Measurements from ENCODE around the gene SLC45A1.

SLC45A1 gene

GRCh38 chr1:8349473-8349865, 31.6 kb downstream of the SLC45A1 start:
- Histone ChIP-seq H3K79me2 (ENCODE audit: low read length) (no peaks in the 10 kb centered on the region), H3K4me2 (ENCODE audit: low read length) (no peak overlapping the region), H3K27ac (ENCODE audit: low read length) (no peak overlapping the region), H4K20me1 (ENCODE audit: insufficient read depth, low read length) (no peaks in the 10 kb centered on the region), H3K36me3 (replicated peaks; ENCODE audit: low read depth, low read length) (no peaks in the 10 kb centered on the region), H3K4me3 (ENCODE audit: low read length) (no peak overlapping the region), H3K4me1 (ENCODE audit: low read length) (no peaks in the 10 kb centered on the region), H3K9ac (ENCODE audit: low read length) (no peak overlapping the region), H3K9me3 (ENCODE audit: insufficient read depth, low read length) (no peaks in the 10 kb centered on the region), H3K27me3 (ENCODE audit: low read depth, low read length) (no peaks in the 10 kb centered on the region), H2AFZ (ENCODE audit: low read depth, low read length) (no peak overlapping the region)
- TF ChIP-seq EZH2phosphoT487 (IDR thresholded peaks at IDR 0.05; ENCODE audit: low read depth) (no peak), CTCF (IDR thresholded peaks at IDR 0.05; ENCODE audit: low read depth, low read length) (no peak)

GRCh38 chr1:8349961-8350360, 32.0 kb downstream of the SLC45A1 start:
- Histone ChIP-seq H3K4me3 (ENCODE audit: low read length) (no peak overlapping the region), H2AFZ (ENCODE audit: low read depth, low read length) (no peak overlapping the region), H3K4me2 (ENCODE audit: low read length) (no peak overlapping the region), H3K27me3 (ENCODE audit: low read depth, low read length) (no peaks in the 10 kb centered on the region), H3K36me3 (replicated peaks; ENCODE audit: low read depth, low read length) (no peaks in the 10 kb centered on the region), H3K9me3 (ENCODE audit: insufficient read depth, low read length) (no peaks in the 10 kb centered on the region), H3K27ac (ENCODE audit: low read length) (no peak overlapping the region), H3K4me1 (ENCODE audit: low read length) (no peaks in the 10 kb centered on the region), H3K9ac (ENCODE audit: low read length) (no peak overlapping the region), H3K79me2 (ENCODE audit: low read length) (no peaks in the 10 kb centered on the region), H4K20me1 (ENCODE audit: insufficient read depth, low read length) (no peaks in the 10 kb centered on the region)
- TF ChIP-seq EZH2phosphoT487 (IDR thresholded peaks at IDR 0.05; ENCODE audit: low read depth) (no peak), CTCF (IDR thresholded peaks at IDR 0.05; ENCODE audit: low read depth, low read length) (no peak)

- no peaks in the 10 kb centered on the region for H3K4me1 ChIP-seq (ENCODE audit: low read length)
- peaks cover 2% of the 10 kb centered on the region for H3K36me3 ChIP-seq (replicated peaks; ENCODE audit: low read depth, low read length)
- H3K27ac ChIP-seq (ENCODE audit: low read length): no peak overlapping the region
These were observed 33.2 kb downstream of the SLC45A1 start for GRCh38 chr1:8350914-8351684.

More at GRCh38 chr1:8350914-8351684, 33.2 kb downstream of the SLC45A1 start:
- H3K9ac ChIP-seq (ENCODE audit: low read length): no peak overlapping the region
- no peak overlapping the region for H3K4me3 ChIP-seq (ENCODE audit: low read length)
- H3K79me2 ChIP-seq (ENCODE audit: low read length): no peaks in the 10 kb centered on the region
- H2AFZ ChIP-seq (ENCODE audit: low read depth, low read length): no peak overlapping the region
- no peaks in the 10 kb centered on the region for H4K20me1 ChIP-seq (ENCODE audit: insufficient read depth, low read length)
- H3K4me2 ChIP-seq (ENCODE audit: low read length): no peak overlapping the region
- H3K27me3 ChIP-seq (ENCODE audit: low read depth, low read length): no peaks in the 10 kb centered on the region
- no peaks in the 10 kb centered on the region for H3K9me3 ChIP-seq (ENCODE audit: insufficient read depth, low read length)
- no peak for TF ChIP-seq EZH2phosphoT487 (IDR thresholded peaks at IDR 0.05; ENCODE audit: low read depth)
- no peak for TF ChIP-seq CTCF (IDR thresholded peaks at IDR 0.05; ENCODE audit: low read depth, low read length)
